ENCODE data around the gene CKAP4. TPM values are rescaled to one million over a fixed set of nuclear protein-coding genes. Genes with fewer than 3 reads are reported as not detected.

Gene CKAP4, protein sequence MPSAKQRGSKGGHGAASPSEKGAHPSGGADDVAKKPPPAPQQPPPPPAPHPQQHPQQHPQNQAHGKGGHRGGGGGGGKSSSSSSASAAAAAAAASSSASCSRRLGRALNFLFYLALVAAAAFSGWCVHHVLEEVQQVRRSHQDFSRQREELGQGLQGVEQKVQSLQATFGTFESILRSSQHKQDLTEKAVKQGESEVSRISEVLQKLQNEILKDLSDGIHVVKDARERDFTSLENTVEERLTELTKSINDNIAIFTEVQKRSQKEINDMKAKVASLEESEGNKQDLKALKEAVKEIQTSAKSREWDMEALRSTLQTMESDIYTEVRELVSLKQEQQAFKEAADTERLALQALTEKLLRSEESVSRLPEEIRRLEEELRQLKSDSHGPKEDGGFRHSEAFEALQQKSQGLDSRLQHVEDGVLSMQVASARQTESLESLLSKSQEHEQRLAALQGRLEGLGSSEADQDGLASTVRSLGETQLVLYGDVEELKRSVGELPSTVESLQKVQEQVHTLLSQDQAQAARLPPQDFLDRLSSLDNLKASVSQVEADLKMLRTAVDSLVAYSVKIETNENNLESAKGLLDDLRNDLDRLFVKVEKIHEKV
- 60.4 and 139 TPM in 2 replicates for total RNA-seq

DNA sequence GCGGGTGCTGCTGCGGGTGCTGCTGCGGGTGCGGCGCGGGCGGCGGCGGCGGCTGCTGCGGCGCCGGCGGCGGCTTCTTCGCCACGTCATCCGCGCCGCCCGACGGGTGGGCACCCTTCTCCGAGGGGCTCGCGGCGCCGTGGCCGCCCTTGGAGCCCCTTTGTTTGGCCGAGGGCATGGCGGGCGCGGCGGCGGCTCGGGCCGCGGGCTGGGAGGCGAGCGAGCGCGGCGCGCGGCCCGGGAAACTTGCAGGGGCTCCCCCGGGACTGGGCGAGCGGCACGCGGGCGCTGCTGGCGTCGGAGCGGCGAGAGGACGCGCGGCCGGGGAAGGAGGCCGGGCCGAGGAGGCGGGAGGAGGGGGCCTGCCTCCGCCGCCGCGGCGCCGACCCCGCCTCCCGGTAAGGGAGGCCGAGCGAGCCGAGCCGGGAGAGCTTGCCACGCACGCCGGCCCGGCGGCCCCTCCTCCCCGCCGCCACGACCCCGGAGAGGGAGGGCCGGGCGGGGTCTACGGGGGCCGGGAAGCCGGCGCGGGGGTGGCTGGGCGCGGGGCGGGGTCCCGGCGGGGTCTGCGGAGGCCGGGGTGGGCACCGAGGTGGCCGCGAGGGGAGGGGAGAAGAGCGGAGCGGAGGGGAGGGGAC lies at the start of gene CKAP4:
TSS of gene CKAP4 (minus strand) at position 347 of the 638 bp plus-strand sequence. CDS start at position 178, 169 bp downstream.

Other genes starting within 250 kb of the CKAP4 start
- gene NUAK1, start 109.1 kb downstream of the CKAP4 start, total RNA-seq = 1.9 and 2.2 TPM in 2 replicates
- 27.1 and 48.5 TPM in 2 replicates for gene TCP11L2, start 54.7 kb upstream of the CKAP4 start, total RNA-seq
- gene POLR3B, start 109.7 kb upstream of the CKAP4 start, total RNA-seq = 8.9 and 9.3 TPM in 2 replicates